Lung (tissue), 12 donors: ENCODE measurements around the gene CCDC33. TPM values are rescaled to one million over a fixed set of nuclear protein-coding genes. Genes with fewer than 3 reads are reported as not detected.

ENCODE experiments used
- ATAC-seq: fragments of 200-7000 bp; cut with Tn5 transposase; one replicate; pipeline ENCODE4 v1.9.1; 2020; ENCODE audit warnings: moderate number of reproducible peaks; ENCODE audit not compliant: insufficient read depth, low FRiP score
- DNase-seq, 3 donors: peaks; one replicate each; pipeline ENCODE4 v3.0.0-alpha.2; 2013 to 2017
- H3K27ac ChIP-seq, 2 donors: one replicate each; pipeline ENCODE4 v1.5.1; 2013; ENCODE audit warnings: mild to moderate bottlenecking in 2 of 2, moderate library complexity in 2 of 2, control low read depth in 1 of 2, inconsistent platforms in 1 of 2, low read depth in 1 of 2, low read length in 1 of 2
- H3K27me3 ChIP-seq, 3 donors: one replicate each; pipeline ENCODE4 v1.5.1; 2013; ENCODE audit warnings: low read length in 2 of 3; ENCODE audit not compliant: control insufficient read depth in 3 of 3, insufficient read depth in 3 of 3
- H3K36me3 ChIP-seq, 4 donors: one replicate each; pipeline ENCODE4 v1.5.1; 2013; ENCODE audit warnings: low read length in 4 of 4, mild to moderate bottlenecking in 1 of 4, moderate library complexity in 1 of 4; ENCODE audit not compliant: control insufficient read depth in 4 of 4, insufficient read depth in 4 of 4
- H3K4me1 ChIP-seq, 5 donors: one replicate each; pipeline ENCODE4 v1.5.1; 2013; ENCODE audit warnings: low read length in 5 of 5, mild to moderate bottlenecking in 2 of 5, moderate library complexity in 1 of 5; ENCODE audit not compliant: control insufficient read depth in 5 of 5, insufficient read depth in 5 of 5
- H3K4me3 ChIP-seq: one replicate; pipeline ENCODE4 v1.5.1; 2013; ENCODE audit warnings: mild to moderate bottlenecking, control low read depth, moderate library complexity
- H3K9ac ChIP-seq, 2 donors: one replicate each; pipeline ENCODE4 v1.5.1; 2013; ENCODE audit warnings: low read length in 2 of 2, control low read depth in 1 of 2; ENCODE audit not compliant: insufficient read depth in 1 of 2
- H3K9me3 ChIP-seq, 4 donors: one replicate each; pipeline ENCODE4 v1.5.1; 2013; ENCODE audit warnings: low read length in 3 of 4, mild to moderate bottlenecking in 1 of 4, moderate library complexity in 1 of 4; ENCODE audit not compliant: control insufficient read depth in 4 of 4, insufficient read depth in 3 of 4
- WGBS, 2 donors: extraction: QIAGEN DNeasy Blood & Tissue Kit; methylation state at CpG; one replicate each; pipeline ENCODE4 v1.1.7; 2013; 5-methylcytosine and 5-hydroxymethylcytosine counted together
- polyA plus RNA-seq, 2 donors: library from polyadenylated mRNA; stranded (reverse); fragments of 200-250 nt; gene quantifications; one replicate each; pipeline ENCODE4 v1.2.1, GENCODE V29; 2013
- total RNA-seq, 2 donors: library from RNA; depleted of rRNA in 1 of 2; stranded (reverse); fragments of >200 nt in 1 of 2; gene quantifications; one replicate each; pipeline ENCODE4 v1.2.1, GENCODE V29; 2014 to 2021
- TF ChIP-seq, protein P1 (sequence below): IDR thresholded peaks from 2 replicates; pipeline ENCODE4 v1.5.1; 2012; ENCODE audit warnings: mild to moderate bottlenecking; ENCODE audit errors: control extremely low read depth, extremely low read depth
- donor health status: control.
- donor health status: control.
- donor health status: Bipolar disorder and iron deficiency.
- donor health status: healthy.
- donor health status: DM: yes; HTN: yes; CAD: no.

Gene CCDC33
- total and polyA plus RNA-seq, 4 donors, result 4.3 to 14.1 (median 9.1) TPM

DNA sequence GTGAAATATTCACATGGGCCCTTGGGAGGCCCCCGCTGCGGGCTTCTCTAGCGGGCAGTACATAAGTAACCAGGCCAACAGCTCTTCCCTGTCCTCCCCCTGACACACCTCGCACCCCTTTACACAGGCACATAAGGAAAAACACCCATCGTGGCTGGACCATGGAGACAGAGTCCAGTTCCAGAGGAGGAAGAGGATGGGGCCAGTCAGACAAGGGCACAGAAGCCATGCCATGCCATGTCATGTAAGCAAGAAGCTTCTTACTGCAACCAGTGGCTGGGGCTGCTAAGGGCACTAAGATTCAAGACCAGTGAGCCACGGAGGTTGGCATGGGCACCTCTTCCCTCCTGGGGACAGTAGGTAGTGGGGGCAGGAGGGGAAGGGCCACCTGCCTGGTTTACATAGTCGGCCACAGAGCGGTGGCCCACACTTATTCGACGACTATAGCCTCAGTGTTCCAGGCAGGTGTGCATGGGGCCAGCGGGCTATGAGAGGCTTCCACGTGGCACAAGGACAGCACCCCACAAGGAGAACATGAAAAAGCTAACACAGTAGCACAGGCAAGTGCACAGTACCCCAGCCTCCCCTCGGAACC is 137.0 kb downstream of the CCDC33 start:
- DNase-seq, result no peak
- 56 to 65% methylated on average over 13 of the region's 13 CpGs for WGBS, 2 donors
- ATAC-seq, result no peak
- Histone ChIP-seq H3K9ac (no peak overlapping the region), H3K27ac (no peak overlapping the region), H3K4me1 (peaks cover 0 to 14% (median 0%) of the 10 kb centered on the region in 5 donors), H3K9me3 (no peaks in the 10 kb centered on the region), H3K4me3 (no peak overlapping the region), H3K36me3 (no peaks in the 10 kb centered on the region), H3K27me3 (peaks cover 0 to 5% (median 2%) of the 10 kb centered on the region in 3 donors)
- TF ChIP-seq, protein P1, sequence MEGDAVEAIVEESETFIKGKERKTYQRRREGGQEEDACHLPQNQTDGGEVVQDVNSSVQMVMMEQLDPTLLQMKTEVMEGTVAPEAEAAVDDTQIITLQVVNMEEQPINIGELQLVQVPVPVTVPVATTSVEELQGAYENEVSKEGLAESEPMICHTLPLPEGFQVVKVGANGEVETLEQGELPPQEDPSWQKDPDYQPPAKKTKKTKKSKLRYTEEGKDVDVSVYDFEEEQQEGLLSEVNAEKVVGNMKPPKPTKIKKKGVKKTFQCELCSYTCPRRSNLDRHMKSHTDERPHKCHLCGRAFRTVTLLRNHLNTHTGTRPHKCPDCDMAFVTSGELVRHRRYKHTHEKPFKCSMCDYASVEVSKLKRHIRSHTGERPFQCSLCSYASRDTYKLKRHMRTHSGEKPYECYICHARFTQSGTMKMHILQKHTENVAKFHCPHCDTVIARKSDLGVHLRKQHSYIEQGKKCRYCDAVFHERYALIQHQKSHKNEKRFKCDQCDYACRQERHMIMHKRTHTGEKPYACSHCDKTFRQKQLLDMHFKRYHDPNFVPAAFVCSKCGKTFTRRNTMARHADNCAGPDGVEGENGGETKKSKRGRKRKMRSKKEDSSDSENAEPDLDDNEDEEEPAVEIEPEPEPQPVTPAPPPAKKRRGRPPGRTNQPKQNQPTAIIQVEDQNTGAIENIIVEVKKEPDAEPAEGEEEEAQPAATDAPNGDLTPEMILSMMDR, result no peak

DNA sequence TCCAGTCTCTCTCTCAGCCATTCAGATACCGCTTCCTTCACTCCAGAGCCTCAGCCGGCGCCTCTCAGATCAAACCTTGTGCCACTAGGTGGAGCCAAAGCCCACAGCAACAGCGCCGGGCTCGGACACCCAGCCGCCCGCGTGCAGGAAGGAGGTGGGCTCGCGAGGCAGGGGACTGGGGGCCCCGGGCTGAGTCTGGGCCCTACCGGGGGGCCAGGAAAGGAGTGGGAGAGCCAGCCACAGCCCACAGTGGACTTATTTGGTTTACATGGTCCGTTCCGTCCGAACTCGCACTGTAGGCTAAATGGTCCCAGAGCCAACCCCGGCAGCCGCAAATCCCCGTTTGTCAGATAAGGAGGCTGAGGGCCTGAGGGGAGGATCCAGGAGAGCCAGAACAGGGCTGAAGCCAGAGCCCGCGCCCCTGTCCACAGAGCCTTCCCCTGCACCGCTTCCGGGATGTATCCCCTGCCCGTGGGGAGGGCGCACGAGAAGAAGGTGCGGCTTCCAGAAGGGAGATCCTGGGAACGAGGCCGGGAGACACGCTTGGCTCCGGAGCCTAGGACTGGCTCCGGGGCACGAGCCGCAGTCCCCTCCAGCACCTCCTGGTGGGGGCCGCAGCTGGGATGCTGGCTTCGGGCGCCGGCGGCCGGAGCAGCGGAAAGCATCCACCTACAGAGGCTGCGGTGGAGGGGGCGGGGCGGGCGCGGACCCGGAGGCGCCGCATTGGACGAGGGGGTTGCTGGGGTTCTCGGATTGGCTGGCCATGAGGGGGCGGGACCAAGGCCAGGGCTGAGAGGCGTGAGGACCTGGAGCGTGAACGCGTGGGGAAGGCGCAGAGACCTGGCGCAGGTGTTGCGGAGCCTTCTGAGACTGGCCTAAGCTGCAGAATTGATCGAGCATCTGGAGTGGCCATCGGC is 137.9 kb downstream of the CCDC33 start:
- TF ChIP-seq, protein P1, result peak; percentile 81
- peaks cover 0 to 14% (median 0%) of the 10 kb centered on the region in 5 donors for H3K4me1 ChIP-seq
- H3K9ac ChIP-seq, result no peak overlapping the region
- no peaks in the 10 kb centered on the region for H3K9me3 ChIP-seq
- no peaks in the 10 kb centered on the region for H3K36me3 ChIP-seq
- ATAC-seq (peak; percentile 96), DNase-seq (peak; percentile 87 to 89 (median 89))
- WGBS, 2 donors, result 1% methylated on average over 55 to 62 of the region's 62 CpGs
- H3K4me3 ChIP-seq, result peak overlapping the region; percentile 10
- H3K27ac ChIP-seq, result peak overlapping the region in 1 of 2 donors; percentile 54
- peaks cover 0 to 5% (median 2%) of the 10 kb centered on the region in 3 donors for H3K27me3 ChIP-seq

DNA sequence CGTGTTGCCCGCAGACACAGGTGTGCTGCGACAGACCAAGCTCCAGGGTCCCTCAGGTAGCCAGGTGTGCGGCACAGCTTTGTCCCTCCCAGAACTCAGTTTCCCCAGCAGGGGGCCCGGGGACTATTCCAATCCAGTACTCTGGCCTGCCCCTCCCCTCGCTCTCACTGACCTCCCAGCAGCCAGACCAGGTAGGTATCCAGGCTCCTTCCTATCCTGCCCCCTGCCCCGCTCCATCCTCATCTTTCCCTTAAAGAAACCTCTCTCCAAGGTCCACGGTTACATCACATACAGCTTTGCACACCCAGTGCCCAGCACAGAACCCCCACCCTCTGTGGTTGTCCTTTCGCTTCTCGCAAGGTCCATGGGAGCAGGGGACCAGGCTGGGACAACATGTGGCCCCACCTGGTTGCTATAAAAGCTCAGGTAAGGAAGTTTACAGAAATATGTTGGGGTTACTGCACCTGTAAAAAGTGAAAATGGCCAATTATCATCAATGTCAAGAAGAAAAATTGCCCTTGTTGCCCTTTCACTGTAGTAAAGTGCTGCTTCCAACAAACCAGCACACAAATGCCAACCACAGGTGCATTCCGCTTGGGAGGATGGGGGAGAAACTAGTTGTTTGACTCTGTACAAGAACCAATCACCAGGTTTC is 138.6 kb downstream of the CCDC33 start:
- no peaks in the 10 kb centered on the region for H3K9me3 ChIP-seq
- TF ChIP-seq, protein P1, result no peak
- H3K36me3 ChIP-seq, result no peaks in the 10 kb centered on the region
- 23 to 27% methylated on average over 11 of the region's 11 CpGs for WGBS, 2 donors
- ATAC-seq (no peak), DNase-seq (no peak)
- H3K9ac ChIP-seq, result no peak overlapping the region
- H3K27ac ChIP-seq, result no peak overlapping the region
- peaks cover 0 to 5% (median 2%) of the 10 kb centered on the region in 3 donors for H3K27me3 ChIP-seq
- peaks cover 0 to 14% (median 0%) of the 10 kb centered on the region in 5 donors for H3K4me1 ChIP-seq
- no peak overlapping the region for H3K4me3 ChIP-seq
